Left ventricle myocardium superior (tissue), 1 donor: Measurements from ENCODE around the gene ELFN2. TPM values are rescaled to one million over a fixed set of nuclear protein-coding genes. Genes with fewer than 3 reads are reported as not detected.

ENCODE experiments used
- ATAC-seq: fragments of 200-7000 bp; cut with Tn5 transposase; one replicate; pipeline ENCODE4 v1.9.1; 2020; ENCODE audit warnings: mild to moderate bottlenecking, moderate library complexity
- DNase-seq: peaks from one replicate; pipeline ENCODE4 v3.0.0-alpha.2; 2020
- intact Hi-C: fragments of 100-400 bp; cut with micrococcal nuclease; formaldehyde crosslinking; loops from one replicate; pipeline ENCODE4 v1.11.0; 2022
- total RNA-seq: library from RNA; stranded (reverse); fragmentation: NEBNext Ultra II Directional; extraction: Animal tissue kit (Norgen Biotek cat#: 25700); gene quantifications from one replicate; pipeline ENCODE4 v1.2.1, GENCODE V29; 2021
- donor health status: DM: no; HTN: yes; CAD: no; lungs with severe emphysema.

The ELFN2 gene
- total RNA-seq, 1 donor from 2014 or later: 0.05 TPM

DNA sequence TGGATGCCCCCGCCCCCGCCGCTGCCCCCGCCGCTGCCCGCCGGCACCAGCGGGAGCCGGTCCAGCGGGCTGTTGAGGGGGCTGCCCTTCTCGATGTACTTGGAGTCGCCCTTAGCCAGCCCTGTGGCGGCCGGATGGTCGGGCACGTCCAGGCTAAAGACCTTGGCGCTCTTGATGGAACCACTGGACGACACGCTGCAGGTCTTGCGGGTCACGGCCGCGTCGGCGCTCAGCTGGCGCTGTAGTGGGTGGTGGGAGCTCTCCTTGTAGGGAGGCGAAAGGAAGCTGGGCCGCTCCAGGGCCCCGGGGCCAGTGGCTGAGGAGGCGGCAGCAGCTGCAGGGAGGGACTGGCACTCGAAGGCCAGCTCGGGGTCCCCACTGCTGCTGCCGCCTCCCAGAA lies 53.8 kb downstream of the ELFN2 start:
- no peak for ATAC-seq
- no peak for DNase-seq
- intact Hi-C loops: no loop called here

DNA sequence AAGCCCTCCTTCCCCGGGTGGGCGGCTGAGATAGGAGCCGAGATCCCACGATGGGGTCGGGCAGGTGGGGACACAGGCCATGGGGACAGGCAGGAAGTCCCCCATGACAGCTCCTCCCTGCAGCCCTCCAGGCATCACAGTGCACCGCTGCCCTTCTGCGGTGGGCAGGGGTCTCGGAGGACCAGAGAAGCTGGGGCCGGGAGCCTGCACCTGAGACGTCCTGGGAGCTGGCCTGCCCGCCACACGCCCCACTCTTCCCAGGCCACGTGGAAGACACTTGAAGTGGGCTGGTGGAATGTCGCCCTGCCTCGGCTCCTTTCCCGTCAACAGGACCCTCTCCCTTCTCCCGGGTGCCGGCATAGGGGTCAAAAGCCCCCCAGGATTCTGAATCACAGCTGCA lies 55.4 kb downstream of the ELFN2 start:
- intact Hi-C loops: no loop called here
- DNase-seq (no peak), ATAC-seq (no peak)

GRCh38 chr22:37371491-37371890 lies 55.8 kb downstream of the ELFN2 start:
- no peak for ATAC-seq
- intact Hi-C loops: no loop called here
- no peak for DNase-seq

- DNase-seq: peak; percentile 55
- intact Hi-C loops: no loop called here
- ATAC-seq: peak; percentile 68
These were observed 56.8 kb downstream of the ELFN2 start for GRCh38 chr22:37370306-37370979.

DNA sequence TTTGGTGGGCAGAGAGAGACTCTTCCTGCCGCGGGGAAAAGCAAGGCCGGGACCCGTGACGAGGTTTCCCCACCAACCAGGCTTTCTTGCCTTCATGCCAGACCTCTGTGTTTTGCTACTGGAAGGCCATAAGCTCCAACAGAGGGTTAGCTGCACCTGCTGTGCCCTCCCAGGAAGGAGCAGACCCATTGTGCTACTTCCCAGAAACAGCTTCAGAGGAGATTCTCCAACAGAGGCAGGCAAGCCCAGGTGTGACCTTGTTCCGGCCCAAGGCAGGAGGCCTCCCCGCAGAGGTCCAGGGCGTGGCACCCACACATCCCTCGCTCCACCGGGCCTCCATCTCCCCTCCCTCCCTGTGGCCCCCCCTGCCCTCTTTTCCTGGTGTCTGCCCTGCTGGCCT lies 57.8 kb downstream of the ELFN2 start:
- intact Hi-C loops: no loop called here
- ATAC-seq (no peak), DNase-seq (no peak)

- DNase-seq: no peak
- intact Hi-C loops: no loop called here
- ATAC-seq: no peak
These were observed 59.2 kb downstream of the ELFN2 start for GRCh38 chr22:37368058-37368457.

- ATAC-seq (no peak), DNase-seq (no peak)
- intact Hi-C loops: no loop called here
These were observed 60.7 kb downstream of the ELFN2 start for GRCh38 chr22:37366601-37367000.

GRCh38 chr22:37365950-37366349 lies 61.3 kb downstream of the ELFN2 start:
- no peak for DNase-seq
- intact Hi-C loops: no loop called here
- no peak for ATAC-seq

- DNase-seq (no peak), ATAC-seq (peak; percentile 18)
- intact Hi-C loops: no loop called here
These were observed 63.9 kb downstream of the ELFN2 start for GRCh38 chr22:37363261-37363992.

DNA sequence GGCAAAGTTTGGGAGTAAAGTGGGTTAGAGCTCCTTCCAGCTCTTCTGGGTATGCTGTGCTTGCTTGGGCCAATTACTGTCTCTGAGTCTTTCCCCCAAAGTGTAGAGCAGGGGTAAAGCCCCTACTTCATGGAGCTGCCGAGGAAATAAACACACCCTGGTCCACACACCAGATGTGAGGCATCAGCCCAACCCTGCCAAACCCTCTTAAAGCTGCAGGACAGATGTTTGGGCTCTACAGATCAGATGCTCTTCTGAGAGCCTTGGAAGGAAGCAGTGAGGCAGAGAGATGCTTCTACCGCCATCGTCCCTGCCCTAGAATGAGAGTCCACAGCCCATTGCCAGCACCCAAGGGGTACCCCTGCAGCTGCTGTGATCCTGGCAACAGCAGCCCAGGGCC lies 64.7 kb downstream of the ELFN2 start:
- no peak for DNase-seq
- intact Hi-C loops: no loop called here

DNA sequence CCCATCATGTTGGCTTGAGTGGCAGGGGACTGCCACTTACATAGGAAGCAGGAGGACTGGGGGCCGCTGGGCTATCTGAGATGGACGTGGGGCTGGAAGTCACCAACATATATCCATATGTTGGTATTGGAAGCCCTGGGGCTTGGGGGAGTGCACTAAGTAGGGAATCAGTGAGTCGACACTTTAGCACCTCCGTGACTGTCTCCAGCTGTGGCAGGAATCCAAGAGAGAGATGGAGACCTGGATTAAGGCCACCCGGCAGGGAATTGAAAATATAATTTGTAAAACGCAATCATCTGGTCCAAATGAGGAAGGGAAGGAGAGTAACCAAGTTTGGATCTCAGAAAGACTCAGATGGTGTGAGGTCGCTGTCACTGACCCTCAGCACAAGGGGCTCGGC lies 68.4 kb downstream of the ELFN2 start:
- intact Hi-C loops: no loop called here

More for the DNA sequence above, 64.7 kb downstream of the ELFN2 start:
- peak; percentile 41 for ATAC-seq

GRCh38 chr22:37358386-37358785 lies 68.9 kb downstream of the ELFN2 start:
- intact Hi-C loops: no loop called here
- no peak for ATAC-seq
- no peak for DNase-seq

More for the DNA sequence above, 68.4 kb downstream of the ELFN2 start:
- ATAC-seq (no peak), DNase-seq (no peak)

DNA sequence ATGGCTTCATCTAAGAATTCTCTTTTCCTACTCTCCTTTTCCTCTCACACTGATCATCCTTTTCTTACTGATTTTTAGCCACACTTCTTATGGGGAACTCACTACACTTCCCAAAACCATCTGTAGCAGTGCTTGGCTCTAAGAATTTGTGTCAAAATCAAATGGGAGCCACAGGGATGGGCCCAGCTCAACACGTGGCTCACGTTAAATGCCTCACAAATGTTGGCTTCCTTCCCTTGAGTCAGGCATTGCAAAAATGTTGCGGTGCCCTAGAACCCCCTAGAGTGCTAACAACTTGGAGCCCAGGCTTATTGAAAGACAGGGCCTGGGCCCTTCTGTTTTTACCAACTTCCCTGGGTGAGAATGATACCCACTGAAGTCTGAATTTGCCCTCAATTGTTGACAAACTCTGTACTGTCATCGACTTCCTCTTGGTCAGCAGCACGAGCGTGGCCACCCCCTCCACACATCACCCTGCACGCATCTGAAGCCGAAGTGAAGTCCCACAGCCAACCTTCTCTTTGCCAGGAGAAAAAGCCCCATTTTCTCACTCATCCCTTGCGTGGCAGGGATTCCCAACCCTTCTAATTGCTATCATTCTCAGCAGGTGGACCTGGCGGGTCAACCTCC lies 69.7 kb downstream of the ELFN2 start:
- DNase-seq (no peak), ATAC-seq (no peak)
- intact Hi-C loops: no loop called here

DNA sequence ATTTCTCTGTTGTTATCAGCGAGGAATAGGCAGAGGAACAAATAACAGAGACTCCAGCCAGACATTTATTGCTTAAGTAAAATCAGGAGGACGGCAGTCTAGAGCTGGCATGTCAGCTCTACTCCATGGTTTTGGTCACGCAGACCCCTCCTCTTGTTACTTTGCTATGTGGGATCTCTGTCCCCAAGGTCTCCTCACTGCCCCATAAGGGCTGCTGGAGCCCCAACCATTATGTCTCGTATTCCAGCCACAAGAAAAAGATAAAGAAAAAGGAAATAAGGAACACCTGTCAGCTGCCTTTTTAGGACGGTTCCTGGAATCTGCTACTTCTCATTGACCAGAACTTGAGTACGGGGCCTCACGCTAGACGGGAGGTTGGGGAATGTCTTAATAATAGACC lies 70.4 kb downstream of the ELFN2 start:
- ATAC-seq (no peak), DNase-seq (no peak)
- intact Hi-C loops: no loop called here

DNA sequence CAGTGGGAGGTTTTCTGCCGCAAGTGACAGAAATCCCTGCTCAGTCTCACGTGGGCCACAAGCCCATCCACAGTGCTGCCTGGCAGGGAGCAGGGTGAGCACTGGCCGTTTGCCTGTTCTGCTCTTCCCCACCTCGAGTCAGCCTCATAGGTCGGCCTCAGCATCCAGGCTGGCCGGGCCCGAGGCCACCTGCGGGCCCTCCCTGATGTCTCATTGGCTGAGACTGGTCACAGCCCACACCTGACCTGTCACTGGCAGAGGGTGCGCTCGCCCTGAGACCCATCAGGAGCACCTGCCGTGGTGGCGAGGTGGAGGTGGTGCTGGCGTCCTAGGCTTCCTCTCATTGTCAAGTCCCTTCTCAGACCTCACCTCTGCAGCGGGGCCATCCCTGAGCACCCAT lies 72.1 kb downstream of the ELFN2 start:
- no peak for ATAC-seq
- intact Hi-C loops: no loop called here

GRCh38 chr22:37354670-37355069 lies 72.6 kb downstream of the ELFN2 start:
- ATAC-seq (no peak), DNase-seq (no peak)
- intact Hi-C loops: no loop called here

More for the DNA sequence above, 72.1 kb downstream of the ELFN2 start:
- no peak for DNase-seq

DNA sequence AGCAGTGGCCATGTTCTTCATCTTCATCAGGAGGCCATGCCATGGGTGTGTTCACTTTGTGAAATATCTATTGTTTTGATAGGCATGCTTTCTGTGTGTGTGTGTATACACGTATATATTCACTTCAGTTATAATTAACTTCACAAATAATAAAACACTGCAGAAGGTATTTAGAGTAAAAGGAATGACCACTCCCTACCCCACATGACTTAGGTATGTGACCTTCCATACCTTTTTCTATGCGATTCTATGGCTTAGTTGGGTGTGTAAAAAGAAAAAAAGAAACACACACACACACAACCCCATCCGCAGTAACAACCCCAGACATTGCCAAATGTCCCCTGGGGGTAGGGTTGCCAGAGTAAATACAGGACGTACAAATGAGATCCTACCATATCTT lies 73.0 kb downstream of the ELFN2 start:
- intact Hi-C loops: no loop called here
- ATAC-seq (no peak), DNase-seq (no peak)

DNA sequence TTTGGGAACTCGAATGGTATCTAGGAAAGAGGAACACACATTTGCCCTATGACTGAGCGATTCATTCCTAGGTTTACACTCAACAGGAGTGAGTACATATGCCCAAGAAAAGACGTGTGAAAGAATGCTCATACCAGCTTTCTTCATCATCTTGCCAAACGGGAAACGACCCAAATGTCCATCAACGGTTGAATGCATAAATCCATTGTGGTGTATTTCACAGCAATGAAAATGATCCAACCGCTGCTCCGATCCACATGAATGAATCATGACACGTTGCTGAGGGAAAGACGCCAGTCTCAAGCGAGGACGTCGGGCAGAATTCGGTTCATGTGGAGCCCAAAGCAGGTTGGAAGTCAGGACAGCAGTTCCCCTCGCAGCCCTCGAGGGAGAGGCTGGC lies 73.4 kb downstream of the ELFN2 start:
- ATAC-seq (no peak), DNase-seq (no peak)
- intact Hi-C loops: no loop called here

DNA sequence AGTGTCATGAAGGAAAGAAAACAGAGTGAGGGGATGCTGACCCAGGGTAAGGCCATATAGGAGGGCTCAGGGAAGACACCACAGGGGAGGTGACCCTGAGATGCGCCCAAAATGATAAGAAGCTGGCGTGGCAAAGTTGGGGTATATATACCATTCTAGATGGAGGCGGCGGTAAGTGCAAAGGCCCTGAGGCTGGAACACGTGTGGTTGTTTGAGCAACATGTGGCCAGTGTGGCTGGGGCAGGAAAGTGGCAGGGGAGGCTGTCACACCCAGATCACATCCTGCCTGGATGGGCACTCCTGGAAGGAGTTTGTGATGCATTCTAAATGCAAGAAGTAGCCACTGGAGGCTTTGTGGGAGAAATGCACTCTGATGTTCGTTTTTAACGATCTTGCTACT lies 74.8 kb downstream of the ELFN2 start:
- ATAC-seq (no peak), DNase-seq (no peak)
- intact Hi-C loops: no loop called here

GRCh38 chr22:37351232-37351631 lies 76.0 kb downstream of the ELFN2 start:
- ATAC-seq (no peak), DNase-seq (no peak)
- intact Hi-C loops: no loop called here
